ENCODE data around the gene CCDC141.
A peak's percentile ranks its signal among the peaks of the same experiment; 100 is the strongest.

The CCDC141 gene

DNA sequence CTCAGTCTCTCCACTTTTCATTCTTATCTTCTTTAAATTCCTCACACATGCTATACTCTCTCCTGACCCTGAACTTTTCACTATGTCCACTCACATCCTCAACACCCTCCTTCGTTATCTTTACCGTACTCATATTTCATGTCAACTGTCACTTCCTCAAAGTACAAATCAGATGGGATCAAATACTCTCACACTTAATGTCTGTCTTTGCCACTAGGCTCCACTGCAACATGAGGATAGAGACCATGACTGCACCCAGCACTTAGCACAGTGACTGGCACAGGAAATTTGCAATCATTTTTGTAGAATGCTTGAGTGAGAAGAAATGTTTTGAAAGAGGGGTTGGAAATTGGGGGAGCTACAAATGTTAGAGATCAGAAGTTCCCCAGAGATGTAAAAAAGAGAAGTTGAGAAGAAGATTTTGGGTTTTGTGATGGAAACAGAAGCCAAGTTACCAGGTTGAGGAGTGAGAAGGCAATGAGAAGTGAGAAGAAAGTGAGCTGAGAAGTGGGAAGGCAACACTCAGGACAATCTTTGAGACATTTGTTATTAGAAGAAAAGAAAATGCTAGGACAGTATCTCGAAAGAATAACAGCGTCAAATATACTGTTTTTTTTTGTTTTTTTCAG, 87.0 kb downstream of the CCDC141 start:
- no peak for DNase-seq (ENCODE audit: low spot score)

DNA sequence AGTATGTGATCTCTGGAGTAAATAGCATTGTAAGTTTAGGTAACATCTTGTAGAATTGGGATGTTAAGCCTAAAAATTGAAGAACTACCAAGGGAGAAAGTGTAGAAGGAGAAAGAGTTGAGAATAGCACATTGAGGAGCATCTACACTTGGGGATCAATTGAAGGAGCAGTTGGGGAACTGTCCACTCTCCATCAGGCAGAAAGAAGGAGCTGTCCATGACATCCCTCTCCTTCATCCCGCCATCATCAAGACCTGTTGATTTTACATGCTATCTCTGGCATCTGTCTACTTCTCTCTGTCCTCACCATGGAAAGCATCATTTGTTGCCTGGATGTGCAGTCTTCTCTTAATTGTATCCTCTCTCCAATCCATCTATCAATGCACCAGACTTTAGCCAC, 87.8 kb downstream of the CCDC141 start:
- no peak for DNase-seq (ENCODE audit: low spot score)

DNA sequence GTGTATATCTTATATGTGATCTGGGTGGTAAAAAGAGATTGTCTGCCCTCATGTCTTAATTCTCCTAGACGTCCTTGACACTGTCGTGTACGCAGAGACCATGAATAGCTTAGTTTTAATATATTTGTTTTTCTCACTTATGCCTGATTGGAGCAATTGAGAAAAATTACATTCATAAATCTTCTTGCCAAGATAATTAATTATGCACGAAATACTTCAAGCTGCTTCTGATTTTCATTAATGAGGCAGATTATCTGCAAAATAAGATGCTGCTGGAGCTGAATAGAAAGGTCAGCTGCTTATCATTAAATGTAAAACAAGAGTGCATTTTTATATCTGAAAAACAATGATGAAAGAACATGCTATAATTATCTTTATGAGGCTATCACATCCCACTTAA, 95.9 kb downstream of the CCDC141 start:
- no peak for DNase-seq (ENCODE audit: low spot score)

DNA sequence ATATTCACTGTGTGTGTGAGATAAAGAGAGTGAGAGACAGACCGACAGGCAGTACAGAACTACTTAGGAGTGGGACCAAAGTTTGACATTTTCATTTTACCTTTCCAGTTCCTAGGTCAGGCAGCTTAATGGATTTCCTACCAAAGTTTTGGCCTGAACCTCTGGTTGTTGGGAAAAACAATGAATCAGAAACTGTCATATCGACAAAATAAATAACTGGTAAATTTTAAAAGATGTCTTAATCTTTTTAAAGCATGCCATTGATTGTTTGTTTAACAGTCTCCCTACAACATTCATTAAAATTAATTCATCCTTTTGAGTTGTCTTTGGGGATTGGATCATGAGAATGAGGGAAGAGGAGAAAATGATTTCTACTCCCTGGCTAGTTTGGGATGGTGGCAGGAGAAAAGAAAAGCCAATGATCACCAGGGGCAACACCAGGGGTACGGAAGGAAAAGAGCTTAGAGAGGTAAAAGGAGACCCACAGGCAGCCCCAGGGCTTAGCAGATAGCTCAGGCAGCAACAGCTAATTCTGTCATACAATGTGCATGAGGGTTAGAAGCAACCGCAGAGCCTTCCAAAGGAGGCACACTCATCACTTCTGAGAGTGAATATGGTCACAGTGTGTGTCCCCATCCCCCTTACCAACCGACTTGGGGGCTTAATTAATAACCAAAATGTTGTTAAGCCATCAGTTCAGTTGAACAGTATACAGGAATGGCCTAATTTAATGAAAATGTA, 98.5 kb downstream of the CCDC141 start:
- no peak for DNase-seq (ENCODE audit: low spot score)

DNA sequence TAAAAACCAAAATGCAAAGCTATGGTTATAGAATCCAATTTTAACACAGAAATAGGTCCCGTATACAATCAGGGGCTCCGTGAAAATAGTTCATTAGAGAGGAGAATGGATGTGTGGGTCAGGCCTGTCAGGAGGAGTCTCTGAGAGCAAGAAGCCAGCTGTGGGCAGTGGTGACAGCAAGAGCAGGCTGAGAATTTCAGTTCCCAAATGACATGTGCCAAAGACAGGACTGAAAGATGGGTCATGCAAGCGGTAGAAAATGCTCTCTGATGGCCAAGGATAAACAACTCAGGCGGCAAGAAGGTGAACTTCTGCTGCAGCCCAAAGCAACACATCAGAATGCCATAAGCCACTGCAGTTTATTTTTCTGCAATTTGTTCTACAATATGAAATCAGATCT, 100.4 kb downstream of the CCDC141 start:
- DNase-seq (ENCODE audit: low spot score) = no peak

DNA sequence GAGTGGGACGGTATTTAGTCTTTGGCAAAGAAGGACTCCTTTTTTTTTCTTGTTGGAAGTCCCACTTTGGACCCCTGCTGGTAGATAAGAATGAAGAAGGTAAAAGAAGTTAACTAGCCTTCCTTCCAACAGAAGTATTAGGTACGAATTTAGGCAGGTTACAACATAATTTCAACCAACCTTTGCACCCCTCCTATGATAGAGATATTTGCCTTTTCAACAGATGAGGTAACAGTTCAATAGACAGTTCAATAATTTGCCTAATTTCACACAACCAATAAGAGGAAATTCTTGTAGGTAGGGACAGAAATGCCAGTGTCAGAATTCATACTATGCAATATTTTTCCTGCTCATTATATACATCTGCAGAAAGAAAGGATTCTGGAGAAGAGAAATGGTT, 100.8 kb downstream of the CCDC141 start:
- DNase-seq (ENCODE audit: low spot score) = no peak

DNA sequence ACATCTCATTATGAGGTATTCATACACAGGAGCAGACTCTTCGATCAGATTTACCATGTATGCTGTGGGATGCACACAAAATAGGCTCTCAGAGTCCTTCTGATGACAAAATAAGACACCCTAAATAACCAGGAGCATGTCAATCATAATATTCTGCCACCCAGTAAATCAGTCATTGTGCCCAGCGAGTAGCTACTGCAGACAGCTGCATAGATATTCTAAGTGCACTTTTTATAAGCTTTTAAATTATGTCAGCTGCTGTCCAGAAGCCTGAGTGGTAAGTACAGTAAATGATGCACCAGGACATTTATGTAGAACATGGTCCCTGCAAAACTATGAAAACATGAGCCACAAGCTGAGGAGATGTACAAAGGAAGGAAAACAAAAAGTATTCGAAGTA, 102.9 kb downstream of the CCDC141 start:
- DNase-seq (ENCODE audit: low spot score) = no peak

DNA sequence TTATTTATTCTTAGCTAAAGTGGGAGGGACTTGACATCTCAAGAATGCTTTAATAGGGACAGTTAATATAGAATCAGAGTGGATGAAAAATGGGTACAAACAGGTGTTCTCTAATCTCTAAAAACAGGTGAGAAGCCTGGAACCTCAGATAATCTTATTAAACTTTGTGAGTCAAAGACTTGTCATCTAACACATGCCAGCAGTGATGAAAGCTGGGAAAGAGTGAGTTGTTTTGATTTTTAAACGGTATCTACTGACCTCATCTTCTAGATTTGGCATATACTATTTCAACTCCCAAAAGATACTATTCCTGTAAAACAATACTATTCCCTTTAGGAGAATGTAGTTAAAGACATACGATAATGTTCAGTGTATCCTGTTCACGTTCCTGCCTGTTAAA, 103.4 kb downstream of the CCDC141 start:
- no peak for DNase-seq (ENCODE audit: low spot score)

DNA sequence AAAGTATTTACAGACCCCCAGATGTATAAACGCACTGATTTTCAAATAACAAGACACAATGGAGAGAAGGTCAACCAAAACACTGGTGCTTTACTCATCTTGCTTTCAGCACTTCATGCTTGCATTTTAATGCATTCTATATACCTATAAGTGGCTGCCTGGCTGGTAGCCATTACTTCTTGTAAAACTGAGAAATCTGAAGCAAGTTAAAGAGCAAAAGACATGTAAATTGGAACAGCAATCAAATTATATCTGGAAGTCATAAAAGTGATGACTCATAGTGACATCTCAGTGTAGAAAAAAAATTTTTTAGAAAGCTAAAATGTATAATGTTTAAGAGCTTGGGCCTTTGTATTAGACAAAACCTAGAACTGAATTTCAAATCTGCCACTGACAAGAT, 106.2 kb downstream of the CCDC141 start:
- DNase-seq (ENCODE audit: low spot score) = no peak

DNA sequence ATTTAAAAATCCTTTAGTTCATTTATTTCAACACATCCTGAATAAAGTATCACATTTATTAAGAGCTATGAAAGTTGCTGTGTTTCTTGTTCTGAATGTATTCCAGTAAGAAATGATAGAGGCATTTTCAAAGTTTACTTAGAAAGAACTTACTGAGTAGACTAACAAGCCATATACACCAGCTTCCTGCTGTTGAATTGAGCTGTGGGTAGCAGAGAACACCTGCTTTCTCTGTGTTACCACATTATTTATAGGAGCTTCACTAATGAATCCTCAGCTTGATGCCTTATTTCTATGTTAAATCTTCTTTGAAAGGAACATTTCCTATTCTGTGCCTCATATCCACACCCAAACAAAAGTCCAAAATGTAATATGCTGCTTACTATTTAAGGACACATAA, 115.4 kb downstream of the CCDC141 start:
- DNase-seq (ENCODE audit: low spot score) = no peak

DNA sequence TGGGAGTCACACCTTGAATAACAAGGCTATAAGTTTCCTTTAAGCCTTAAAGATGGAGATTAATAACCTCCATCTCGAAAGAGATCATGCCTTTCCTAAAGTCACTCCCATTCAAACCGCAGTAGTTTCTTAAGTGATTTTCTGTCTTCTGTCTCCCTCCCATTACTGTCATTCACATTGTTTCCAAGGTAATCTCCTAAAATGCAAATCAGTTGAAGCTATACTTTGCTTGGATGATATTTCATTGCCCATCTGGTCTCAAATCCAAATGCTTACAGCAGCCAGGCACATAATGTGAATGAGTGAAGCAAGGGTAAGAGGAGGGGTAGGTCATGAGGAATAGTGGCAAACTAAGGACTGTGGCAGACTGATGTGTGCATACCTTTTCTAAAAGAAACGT, 116.4 kb downstream of the CCDC141 start:
- DNase-seq (ENCODE audit: low spot score) = no peak

DNA sequence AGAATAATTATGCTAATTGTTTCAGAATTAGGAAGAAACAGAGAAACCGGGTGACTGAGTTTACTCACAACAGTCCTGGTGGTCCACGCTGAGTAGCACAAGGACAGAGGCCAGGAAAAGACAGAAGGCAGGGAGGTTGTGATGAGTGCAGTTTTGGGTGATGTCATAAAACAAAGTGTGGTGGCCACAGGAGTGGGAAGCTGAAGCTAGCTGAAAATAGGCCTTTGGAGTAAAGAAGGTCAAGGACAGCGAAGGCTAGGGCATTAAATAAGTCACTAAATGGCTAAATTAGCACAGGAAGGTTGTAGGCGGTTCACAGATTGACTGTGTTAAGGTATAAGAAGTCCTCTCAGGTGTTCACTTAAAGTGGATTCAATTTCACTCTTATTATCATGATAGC, 121.9 kb downstream of the CCDC141 start:
- DNase-seq (ENCODE audit: low spot score) = no peak

DNA sequence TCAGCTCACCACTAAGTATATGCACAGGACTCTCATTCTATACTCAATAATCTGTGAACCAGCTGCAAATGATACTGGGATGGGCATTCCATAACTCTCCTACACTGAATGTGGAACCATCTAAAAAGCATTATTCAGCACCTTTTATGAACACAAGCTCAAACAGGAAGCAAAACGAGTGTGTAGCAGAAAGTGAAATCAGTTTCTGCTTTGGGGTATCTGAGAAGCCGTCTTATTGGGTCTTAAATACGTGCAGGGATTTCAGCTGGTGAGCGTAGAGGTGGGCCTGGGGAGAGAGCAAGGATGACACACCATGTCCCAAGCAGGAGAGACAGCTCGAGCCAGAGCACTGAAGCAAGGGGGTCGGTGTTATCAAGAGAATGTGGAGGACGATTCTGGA, 122.8 kb downstream of the CCDC141 start:
- no peak for DNase-seq (ENCODE audit: low spot score)

DNA sequence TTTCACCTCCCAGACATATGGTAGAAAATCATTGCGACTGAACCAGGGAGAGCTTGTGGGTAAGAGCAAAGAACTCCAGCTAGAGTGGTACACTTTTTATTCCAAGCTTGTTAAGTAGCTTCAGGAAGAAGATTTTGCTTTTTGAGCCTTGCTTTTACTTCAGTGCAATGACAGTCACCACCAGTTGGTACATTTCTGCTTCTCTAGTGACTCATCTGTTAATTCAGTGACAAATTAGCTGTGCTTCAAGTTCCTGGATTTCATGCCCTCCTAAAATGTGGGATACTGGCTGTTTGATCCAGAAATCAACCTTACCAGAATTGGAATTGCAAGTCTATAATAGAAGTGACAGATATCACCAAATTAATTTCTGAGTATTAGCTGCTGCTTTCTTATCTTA, 125.1 kb downstream of the CCDC141 start:
- DNase-seq (ENCODE audit: low spot score) = peak; percentile 38

DNA sequence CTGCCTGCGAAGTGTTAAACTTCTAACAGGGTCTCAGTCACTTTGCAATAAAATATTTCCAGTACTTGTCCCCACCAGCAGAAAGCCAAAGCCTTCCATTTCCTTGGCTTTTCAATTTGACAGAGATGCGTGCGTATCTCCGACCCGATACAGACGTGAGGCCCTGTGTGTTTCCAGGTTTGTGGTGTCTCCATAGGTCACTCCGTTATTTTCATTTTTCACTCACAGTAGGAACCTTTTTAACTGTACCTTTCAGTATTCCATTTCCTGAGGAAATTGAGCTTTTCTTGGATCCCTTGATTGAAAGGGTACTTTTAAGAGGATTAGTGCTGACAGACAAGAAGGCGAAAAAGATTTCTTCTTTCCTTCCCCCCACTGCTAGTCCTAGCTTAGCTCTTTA, 126.4 kb downstream of the CCDC141 start:
- DNase-seq (ENCODE audit: low spot score) = no peak

DNA sequence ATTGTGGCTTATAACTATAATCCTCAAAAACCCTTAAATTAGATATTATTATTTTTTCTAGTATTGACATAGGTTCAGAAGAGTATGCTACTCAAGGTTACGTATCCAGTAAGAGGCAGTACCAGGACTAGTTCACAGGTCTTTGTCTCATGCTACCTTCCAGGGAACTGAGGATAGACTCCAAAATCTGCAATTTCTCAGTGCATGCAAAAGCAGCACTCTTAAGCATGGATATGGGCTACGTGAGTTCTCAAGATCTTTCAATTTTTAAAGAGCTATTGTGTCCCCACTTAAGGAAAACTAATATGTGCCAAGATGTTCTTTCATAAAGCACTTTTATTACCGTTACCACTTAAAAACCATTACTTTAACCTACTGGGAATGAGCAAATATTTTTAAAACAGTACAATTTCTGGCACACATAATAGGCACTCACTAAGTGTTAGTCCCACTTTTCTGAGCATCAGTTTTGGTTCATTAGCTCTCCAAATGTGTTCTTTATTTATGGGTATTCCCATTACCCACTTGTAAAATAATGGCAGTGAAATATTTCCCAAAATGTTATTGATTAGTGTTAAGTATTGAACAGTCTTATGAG, 128.9 kb downstream of the CCDC141 start:
- DNase-seq (ENCODE audit: low spot score) = no peak

DNA sequence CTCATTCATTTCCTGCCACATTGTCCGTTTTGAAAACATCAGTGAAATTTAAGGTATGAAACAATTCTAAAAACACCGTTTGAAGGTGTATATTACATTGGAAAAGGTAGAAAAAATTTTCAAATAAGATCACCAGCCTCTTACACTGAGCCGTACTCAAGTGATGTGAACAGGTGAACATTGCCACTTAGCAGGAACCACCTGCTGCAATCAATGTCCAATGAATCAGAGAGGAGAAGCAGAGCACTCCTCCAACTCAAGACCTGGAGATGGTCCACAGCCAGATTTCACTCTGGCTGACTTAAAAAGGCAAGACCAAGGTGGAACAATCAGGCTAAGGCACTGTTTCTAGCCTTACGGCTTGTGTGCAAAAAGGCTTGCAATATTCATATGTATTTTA, 132.4 kb downstream of the CCDC141 start:
- no peak for DNase-seq (ENCODE audit: low spot score)

DNA sequence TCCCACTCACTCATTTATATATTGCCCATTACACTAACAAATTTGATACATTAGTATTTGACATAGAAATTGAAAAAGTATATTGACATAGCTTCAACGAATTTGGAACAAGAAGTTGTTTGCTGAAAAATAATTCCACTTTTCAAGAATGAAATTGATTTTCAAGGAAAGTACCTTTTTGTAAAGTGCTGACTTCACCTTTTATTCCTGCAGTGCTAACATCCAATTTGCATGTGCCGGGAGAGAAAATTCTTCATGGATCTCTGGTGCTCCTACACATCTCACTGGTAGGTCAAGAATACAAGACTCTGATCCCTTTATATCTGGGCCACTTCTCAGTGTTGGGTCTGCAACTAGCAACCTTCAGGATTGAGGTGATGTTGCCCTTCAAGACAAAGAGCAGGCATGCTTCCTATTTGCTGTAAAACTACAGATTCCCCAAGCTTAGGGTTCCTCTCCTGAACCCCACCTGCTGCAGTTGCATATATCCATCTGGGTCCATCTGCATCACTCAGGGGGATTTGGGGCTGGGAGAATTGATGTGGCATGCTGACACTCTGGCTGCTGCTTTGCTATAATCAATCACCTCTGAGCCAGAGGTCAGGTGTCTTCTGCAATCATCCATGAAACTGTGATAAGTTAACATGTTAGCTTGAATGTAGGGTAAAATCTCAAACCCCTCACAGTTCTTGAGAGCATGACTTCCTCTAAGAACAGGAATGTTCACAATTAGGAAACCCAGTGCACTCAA, 134.3 kb downstream of the CCDC141 start:
- DNase-seq (ENCODE audit: low spot score) = no peak

DNA sequence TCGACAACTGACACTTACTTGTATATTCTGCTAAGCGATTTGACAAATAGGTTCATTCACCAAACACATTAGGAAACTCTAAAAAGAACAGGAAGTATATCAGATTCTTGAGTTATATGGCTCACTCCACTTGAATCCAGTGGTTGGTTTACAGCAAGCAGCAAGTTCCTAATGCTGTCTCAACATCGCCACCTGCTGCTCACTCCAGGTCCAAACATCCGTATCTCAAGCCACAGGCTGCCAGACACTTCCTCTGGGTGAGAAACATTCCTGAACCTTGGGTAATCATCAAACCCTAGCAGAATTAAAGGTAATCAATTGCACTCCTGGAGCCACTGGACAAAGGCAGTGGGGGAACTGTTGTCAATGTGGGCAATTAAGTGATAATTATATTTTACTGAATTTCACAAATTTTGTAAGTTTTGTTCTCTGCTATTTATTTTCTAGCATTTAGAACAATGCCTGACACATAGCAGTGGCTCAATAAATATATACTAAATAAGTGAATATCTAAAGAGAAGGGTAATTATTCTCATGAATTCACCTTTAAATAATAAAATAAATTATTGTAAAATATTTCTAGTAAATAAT, 135.6 kb downstream of the CCDC141 start:
- peak; percentile 86 for DNase-seq (ENCODE audit: low spot score)

DNA sequence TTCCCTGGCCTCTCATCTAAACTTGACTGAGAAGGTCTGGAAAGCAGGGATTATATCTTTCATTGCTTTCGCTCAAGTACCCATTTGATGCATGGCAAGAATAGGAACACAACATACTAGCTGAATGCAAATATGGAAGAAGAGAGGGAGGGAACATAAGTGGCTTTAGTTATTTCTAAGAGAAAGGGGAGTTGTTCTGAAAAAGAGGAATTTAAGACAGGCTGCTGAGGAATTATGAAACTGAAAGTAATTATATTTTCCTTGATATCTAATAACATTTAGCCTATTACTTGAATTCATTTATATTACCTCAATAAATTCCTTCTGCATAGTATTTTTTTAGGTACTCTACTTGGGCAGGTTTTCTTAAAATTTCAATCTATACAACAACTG, 136.9 kb downstream of the CCDC141 start:
- DNase-seq (ENCODE audit: low spot score) = no peak

DNA sequence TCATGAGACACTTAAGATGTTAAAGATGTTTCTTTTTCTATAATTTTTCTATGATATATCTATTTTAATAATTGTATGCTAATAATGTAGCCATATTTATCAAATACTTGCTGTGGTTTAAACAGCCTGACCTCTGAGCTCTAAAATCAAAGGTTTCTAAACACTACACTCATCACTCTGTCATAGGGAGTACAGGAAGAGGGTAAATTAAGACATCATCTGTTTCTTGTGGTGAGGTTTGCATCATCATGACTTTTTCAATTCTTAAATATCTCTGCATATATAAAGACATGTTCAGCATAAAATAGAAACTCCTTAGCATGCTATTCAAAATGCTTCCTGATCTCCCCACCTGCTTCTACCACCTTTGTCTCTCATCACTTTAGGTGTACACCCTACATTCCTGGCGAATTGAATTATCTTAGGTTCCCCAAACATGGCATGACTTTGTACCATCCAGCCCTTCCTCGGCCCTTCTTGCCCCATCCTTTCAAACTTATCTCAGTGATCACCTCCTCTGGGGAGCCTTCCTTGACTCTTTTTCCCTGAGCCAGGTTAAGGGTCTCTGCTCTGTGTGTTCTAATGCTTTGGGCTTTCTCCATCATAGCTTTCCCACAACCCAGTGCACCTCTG, 137.4 kb downstream of the CCDC141 start:
- DNase-seq (ENCODE audit: low spot score) = peak; percentile 7

DNA sequence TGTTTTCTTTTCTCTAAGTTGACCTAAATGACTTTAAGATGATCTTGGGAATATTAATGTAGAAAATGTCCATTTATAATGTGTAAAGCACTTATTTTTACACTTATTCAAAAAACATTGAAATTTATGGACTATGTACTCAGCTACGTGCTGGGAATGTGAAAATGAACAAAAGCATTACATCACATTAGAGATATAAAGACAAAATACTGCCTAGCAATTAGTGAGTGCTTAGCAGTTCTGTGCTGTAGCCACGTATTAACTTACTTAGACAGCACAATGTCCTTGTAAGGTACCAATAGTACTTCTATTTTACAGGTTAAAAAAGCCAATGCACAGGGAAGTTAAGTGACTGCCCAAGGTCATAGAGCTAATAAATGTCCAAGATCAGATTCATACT, 138.9 kb downstream of the CCDC141 start:
- DNase-seq (ENCODE audit: low spot score) = no peak
